H1 (cell line): ENCODE results near the gene CD63. TPM values are rescaled to one million over a fixed set of nuclear protein-coding genes. Genes with fewer than 3 reads are reported as not detected.

Experiments
- CTCF ChIA-PET: fragments of 300-600 bp; sonication (Branson Sonifier 250); formaldehyde crosslinking; loops from one replicate; lab custom pipeline; 2021; ENCODE audit not compliant: partially characterized antibody; lab: Charles Lee
- POLR2A ChIA-PET: fragments of 300-600 bp; sonication (Branson Sonifier 250); formaldehyde crosslinking; loops from one replicate; lab custom pipeline; 2021; ENCODE audit warnings: inconsistent platforms; ENCODE audit not compliant: partially characterized antibody; lab: Charles Lee
- DNase-seq, 2 experiments: peaks; one replicate each; pipeline versions ENCODE4 v3.0.0 to v3.0.0-alpha.2; 2010 to 2022; ENCODE audit warnings: low spot score in 2 of 2, low read depth in 1 of 2, mixed read lengths in 1 of 2
- FAIRE-seq: peaks from 2 replicates; lab custom pipeline; 2011; peaks lifted over from hg19 to GRCh38; lab: Jason Lieb, UNC
- H2AFZ ChIP-seq: 2 replicates; pipeline ENCODE4 v1.8.1; 2012; ENCODE audit warnings: low read length, inconsistent platforms
- H2AK5ac ChIP-seq: 2 replicates; pipeline ENCODE4 v1.6.1; 2013; ENCODE audit warnings: low read depth, low read length
- H2BK120ac ChIP-seq: replicated peaks from 2 replicates; pipeline ENCODE3; 2013; ENCODE audit warnings: low read depth, low read length, inconsistent platforms
- H2BK12ac ChIP-seq: 2 replicates; pipeline ENCODE4 v1.6.1; 2013; ENCODE audit warnings: low read depth, low read length
- H2BK15ac ChIP-seq: 2 replicates; pipeline ENCODE4 v1.6.1; 2013; ENCODE audit warnings: low read length
- H2BK20ac ChIP-seq: 2 replicates; pipeline ENCODE4 v1.6.1; 2013; ENCODE audit warnings: low read length
- H2BK5ac ChIP-seq: 2 replicates; pipeline ENCODE4 v1.6.1; 2013; ENCODE audit warnings: low read depth, low read length
- H3K14ac ChIP-seq: 2 replicates; pipeline ENCODE4 v1.6.1; 2013; ENCODE audit warnings: inconsistent platforms; ENCODE audit not compliant: insufficient read length
- H3K18ac ChIP-seq: 2 replicates; pipeline ENCODE4 v1.6.1; 2013; ENCODE audit warnings: low read length; ENCODE audit errors: extremely low read depth
- H3K23ac ChIP-seq: 2 replicates; pipeline ENCODE4 v1.6.1; 2013; ENCODE audit warnings: inconsistent platforms; ENCODE audit not compliant: insufficient read length
- H3K23me2 ChIP-seq: 2 replicates; pipeline ENCODE4 v1.6.1; 2013; ENCODE audit warnings: low read depth, low read length
- H3K27ac ChIP-seq: 2 replicates; pipeline ENCODE4 v1.6.1; 2011; ENCODE audit warnings: low read depth, low read length, inconsistent platforms
- H3K27me3 ChIP-seq, 4 experiments: replicated peaks in 1 of 4; 1 replicate in 1 of 4; 2 replicates in 3 of 4; pipeline versions ENCODE4 v1.6.1 to v1.8.1; 2011 to 2013; ENCODE audit warnings: low read length in 3 of 4, mild to moderate bottlenecking in 3 of 4, inconsistent platforms in 2 of 4, mixed read lengths in 2 of 4, moderate library complexity in 1 of 4; ENCODE audit not compliant: control insufficient read depth in 3 of 4, insufficient read depth in 3 of 4; ENCODE audit errors: extremely low read depth in 1 of 4
- H3K36me3 ChIP-seq, 4 experiments: 2 replicates each; pipeline versions ENCODE4 v1.6.1 to v1.8.1; 2011 to 2013; ENCODE audit warnings: mild to moderate bottlenecking in 4 of 4, low read length in 3 of 4, moderate library complexity in 2 of 4, control low read depth in 1 of 4, inconsistent platforms in 1 of 4; ENCODE audit not compliant: insufficient read depth in 4 of 4, control insufficient read depth in 2 of 4
- H3K4ac ChIP-seq: replicated peaks from 2 replicates; pipeline ENCODE3; 2013; ENCODE audit warnings: low read length, low read depth, mixed read lengths, inconsistent platforms; ENCODE audit not compliant: insufficient read length
- H3K4me1 ChIP-seq, 4 experiments: replicated peaks in 1 of 4; 1 replicate in 1 of 4; 2 replicates in 3 of 4; pipeline versions ENCODE4 v1.6.1 to v1.8.1; 2011 to 2013; ENCODE audit warnings: low read length in 3 of 4, inconsistent platforms in 2 of 4, mixed read lengths in 1 of 4; ENCODE audit not compliant: insufficient read depth in 4 of 4, control insufficient read depth in 3 of 4
- H3K4me2 ChIP-seq, 2 experiments: 2 replicates each; pipeline versions ENCODE4 v1.6.1 to v1.8.1; 2011 to 2013; ENCODE audit warnings: low read depth in 2 of 2, low read length in 2 of 2, control low read depth in 1 of 2, inconsistent platforms in 1 of 2, mild to moderate bottlenecking in 1 of 2; ENCODE audit not compliant: insufficient read depth in 1 of 2
- H3K4me3 ChIP-seq, 4 experiments: fragments of 200-600, 300-600 bp in 1 of 4; sonication (generic), shearing (Covaris generic), sonication (Bioruptor Twin) in 1 of 4; 2 replicates each; pipeline versions ENCODE4 v1.5.1 to v1.8.1; 2011 to 2016; ENCODE audit warnings: low read length in 4 of 4, low read depth in 3 of 4, control low read depth in 2 of 4, inconsistent platforms in 2 of 4, mild to moderate bottlenecking in 2 of 4, mixed read lengths in 1 of 4, moderate library complexity in 1 of 4; ENCODE audit not compliant: insufficient read depth in 2 of 4; ENCODE audit errors: extremely low read depth in 1 of 4
- H3K56ac ChIP-seq: replicated peaks from 2 replicates; pipeline ENCODE3; 2013; ENCODE audit warnings: low read depth, mild to moderate bottlenecking, mixed read lengths, low read length, inconsistent platforms; ENCODE audit not compliant: insufficient read length
- H3K79me1 ChIP-seq: 2 replicates; pipeline ENCODE4 v1.6.1; 2013; ENCODE audit warnings: low read depth, low read length, control low read depth
- H3K79me2 ChIP-seq, 2 experiments: 2 replicates each; pipeline versions ENCODE4 v1.6.1 to v1.8.1; 2012 to 2013; ENCODE audit warnings: low read length in 2 of 2, mild to moderate bottlenecking in 2 of 2, inconsistent platforms in 1 of 2; ENCODE audit not compliant: insufficient read depth in 2 of 2, control insufficient read depth in 1 of 2
- H3K9ac ChIP-seq, 4 experiments: replicated peaks in 1 of 4; 1 replicate in 1 of 4; 2 replicates in 3 of 4; pipeline versions ENCODE4 v1.6.1 to v1.8.1; 2011 to 2013; ENCODE audit warnings: low read depth in 3 of 4, low read length in 3 of 4, control low read depth in 2 of 4, mild to moderate bottlenecking in 2 of 4, moderate library complexity in 2 of 4, inconsistent platforms in 1 of 4; ENCODE audit errors: extremely low read depth in 1 of 4
- H3K9me3 ChIP-seq, 2 experiments: 2 replicates each; pipeline versions ENCODE4 v1.6.1 to v1.8.1; 2012 to 2013; ENCODE audit warnings: mild to moderate bottlenecking in 2 of 2, moderate library complexity in 2 of 2, control low read depth in 1 of 2, inconsistent platforms in 1 of 2, low read depth in 1 of 2, low read length in 1 of 2, mixed read lengths in 1 of 2; ENCODE audit not compliant: insufficient read depth in 2 of 2
- H4K20me1 ChIP-seq, 2 experiments: replicated peaks in 1 of 2; 2 replicates each; pipeline versions ENCODE3 to v1.8.1; 2011 to 2013; ENCODE audit warnings: inconsistent platforms in 2 of 2, low read length in 2 of 2, mild to moderate bottlenecking in 1 of 2; ENCODE audit not compliant: insufficient read depth in 2 of 2, control insufficient read depth in 1 of 2
- H4K5ac ChIP-seq: 2 replicates; pipeline ENCODE4 v1.6.1; 2013; ENCODE audit warnings: low read length, low read depth, mixed read lengths, inconsistent platforms; ENCODE audit not compliant: insufficient read length
- H4K8ac ChIP-seq: 2 replicates; pipeline ENCODE4 v1.8.0; 2013; ENCODE audit warnings: mild to moderate bottlenecking, moderate library complexity, low read length, inconsistent platforms; ENCODE audit not compliant: insufficient read depth; ENCODE audit errors: extremely low read depth
- H4K91ac ChIP-seq: replicated peaks from 2 replicates; pipeline ENCODE3; 2013; ENCODE audit warnings: low read length, mixed read lengths, inconsistent platforms; ENCODE audit not compliant: insufficient read length
- ASH2L ChIP-seq: fragments of 200-600, 300-600 bp; sonication (generic); IDR thresholded peaks from one replicate; pipeline ENCODE4 v1.7.1; 2017; ENCODE audit warnings: low read length
- GABPA ChIP-seq: IDR thresholded peaks from 2 replicates; pipeline ENCODE4 v1.6.1; 2011; ENCODE audit warnings: mild to moderate bottlenecking, low read length, moderate library complexity, borderline replicate concordance; ENCODE audit not compliant: insufficient read depth
- PHF8 ChIP-seq: fragments of 200-600 bp; sonication (generic); conservative IDR thresholded peaks from 2 replicates; pipeline ENCODE4 v1.7.1; 2012; ENCODE audit warnings: low read depth, mild to moderate bottlenecking, inconsistent platforms, low read length, moderate library complexity
- POU5F1 ChIP-seq: IDR thresholded peaks from 2 replicates; pipeline ENCODE4 v1.6.1; 2011; ENCODE audit warnings: low read depth, mild to moderate bottlenecking, low read length, moderate library complexity
- YY1 ChIP-seq: IDR thresholded peaks from 2 replicates; pipeline ENCODE4 v1.6.1; 2011; ENCODE audit warnings: low read depth, mild to moderate bottlenecking, low read length
- WGBS, 2 experiments: shearing (Covaris generic) in 1 of 2; methylation state at CpG; one replicate each; pipeline versions ENCODE4 v1.1.6 to v1.1.7; 2013 to 2015; ENCODE audit warnings: low lambda C conversion rate in 2 of 2, mixed read lengths in 2 of 2, inconsistent platforms in 1 of 2, low coverage in 1 of 2, missing lambda C conversion rate in 1 of 2; ENCODE audit not compliant: insufficient replicate concordance in 2 of 2, insufficient coverage in 1 of 2, insufficient read length in 1 of 2; ENCODE audit errors: extremely low coverage in 1 of 2, missing lambda C conversion rate in 1 of 2; 5-methylcytosine and 5-hydroxymethylcytosine counted together
- polyA plus RNA-seq, 7 experiments: library from polyadenylated mRNA; depleted of rRNA in 3 of 7; stranded (reverse) in 5 of 7; unstranded in 2 of 7; fragments of >200 nt in 5 of 7; fragments of 200-250 nt in 2 of 7; gene quantifications; 1 replicate in 5 of 7; 2 replicates in 1 of 7; 4 replicates in 1 of 7; pipeline versions ENCODE4 v1.2.1 to v1.2.3, GENCODE V29; 2011 to 2013; ENCODE audit warnings: missing spikeins in 2 of 7, mixed read lengths in 2 of 7
- total RNA-seq: library from RNA; stranded (reverse); fragmentation: NEBNext Ultra II Directional; extraction: Animal tissue kit (Norgen Biotek cat#: 25700); gene quantifications from 2 replicates; pipeline ENCODE4 v1.2.1, GENCODE V29; 2021

CD63 gene
- total and polyA plus RNA-seq, 2 of the 8 experiments (the other 6 are each of a cell fraction or from before 2014, with no cell fraction given), result 440 to 526 TPM

- Histone ChIP-seq H2BK20ac (no peak overlapping the region), H3K4me3 (peak overlapping the region; percentile 54 to 93 (median 90)), H3K27me3 (no peaks in the 10 kb centered on the region), H3K18ac (peak overlapping the region; percentile 85), H2AK5ac (no peak overlapping the region), H3K27ac (peak overlapping the region; percentile 61; the same call in 1 of the 2 replicates), H4K91ac (peak overlapping the region; percentile 40), H3K23ac (no peak overlapping the region), H3K79me1 (peaks cover 5% of the 10 kb centered on the region; the same call in 1 of the 2 replicates), H3K14ac (no peak overlapping the region), H3K56ac (peak overlapping the region; percentile 66), H2BK5ac (peak overlapping the region; percentile 77; the same call in 1 of the 2 replicates), H4K8ac (peak overlapping the region; percentile 70), H3K4ac (peak overlapping the region; percentile 24), H2BK120ac (no peak overlapping the region), H4K5ac (peak overlapping the region; percentile 63), H3K9ac (peak overlapping the region; percentile 31 to 86 (median 68)), H2AFZ (no peak overlapping the region), H3K36me3 (peaks cover 6 to 29% (median 15%) of the 10 kb centered on the region in 4 experiments; a peak in 5 of 8 replicates), H3K79me2 (peaks cover 0 to 17% of the 10 kb centered on the region in 2 experiments; a peak in 2 of 4 replicates), H3K4me2 (peak overlapping the region; percentile 82 to 92), H2BK12ac (no peak overlapping the region), H4K20me1 (peaks cover 0 to 6% of the 10 kb centered on the region in 2 experiments), H3K9me3 (no peaks in the 10 kb centered on the region), H2BK15ac (peak overlapping the region; percentile 65), H3K4me1 (peaks cover 0 to 12% (median 10%) of the 10 kb centered on the region in 4 experiments; a peak in 6 of 7 replicates), H3K23me2 (peaks cover 15% of the 10 kb centered on the region)
- WGBS, 2 experiments, result 2% methylated on average over 12 of the region's 61 CpGs; no CpG with 5 or more reads in 1 of the 2 experiments
- DNase-seq, result no peak
- POLR2A ChIA-PET, result interaction anchor here (1.0 to 34.1 kb wide), 12 partner anchors 9 to 376 kb away, joined by 3 to 809 read pairs (median 10); partner anchors contain the start of genes BLOC1S1, ITGA7, ORMDL2 and PA2G4
- FAIRE-seq, result no peak
- CTCF ChIA-PET, result interaction anchor here (1.1 to 2.7 kb wide), 9 partner anchors 9 to 90 kb away, joined by 4 to 34 read pairs (median 12); partner anchors contain the start of genes ITGA7, ORMDL2, RDH5 and SARNP
- TF ChIP-seq GABPA (0 out of 2 replicates have a peak, but pooled peaks have one; percentile 12), ASH2L (peak; percentile 10), YY1 (peak; percentile 67; the same call in 1 of the 2 replicates), POU5F1 (no peak), PHF8 (0 out of 2 replicates have a peak, but pooled peaks have one; percentile 13)
Measured at GRCh38 chr12:55728186-55728938, 447 bp downstream of the CD63 start.
